Activated CD8-positive, alpha-beta memory T cell treated with anti-CD3 and anti-CD28 coated beads for 4 hours (primary cell): Measurements from ENCODE around the gene AHI1.
"Not testable (repeated sequence)": the region's sequence is repeated elsewhere in the genome, so short reads cannot be mapped to it uniquely, and the experiment has no call there.

Source experiments
- DNase-seq, 2 donors: peaks; one replicate each; pipeline ENCODE4 v3.0.0-alpha.2; 2020; ENCODE audit warnings: low read depth in 2 of 2

Gene AHI1

GRCh38 chr6:135261872-135262725 lies 235.4 kb downstream of the AHI1 start:
- no peak for DNase-seq

DNA sequence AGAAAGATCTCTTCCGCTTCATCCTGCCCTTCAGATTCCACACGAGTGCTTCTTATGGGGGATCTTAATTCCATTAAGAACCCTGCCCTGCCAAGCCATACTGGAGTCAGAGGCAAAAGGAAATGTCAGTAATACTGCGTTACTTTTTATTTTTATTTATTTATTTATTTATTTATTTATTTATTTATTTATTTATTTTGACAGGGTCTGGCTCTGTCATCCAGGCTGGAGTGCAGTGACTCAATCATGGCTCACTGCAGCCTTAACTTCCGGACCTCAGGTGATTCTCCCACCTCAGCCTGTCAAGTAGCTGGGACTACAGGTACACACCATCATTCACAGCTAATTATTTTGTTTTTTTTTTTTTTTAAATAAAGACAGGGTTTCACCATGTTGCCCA lies 236.9 kb downstream of the AHI1 start:
- no peak for DNase-seq

- no peak for DNase-seq
Observed at GRCh38 chr6:135258970-135259369, 238.6 kb downstream of the AHI1 start.

GRCh38 chr6:135257631-135258405 lies 239.7 kb downstream of the AHI1 start:
- no peak for DNase-seq

DNA sequence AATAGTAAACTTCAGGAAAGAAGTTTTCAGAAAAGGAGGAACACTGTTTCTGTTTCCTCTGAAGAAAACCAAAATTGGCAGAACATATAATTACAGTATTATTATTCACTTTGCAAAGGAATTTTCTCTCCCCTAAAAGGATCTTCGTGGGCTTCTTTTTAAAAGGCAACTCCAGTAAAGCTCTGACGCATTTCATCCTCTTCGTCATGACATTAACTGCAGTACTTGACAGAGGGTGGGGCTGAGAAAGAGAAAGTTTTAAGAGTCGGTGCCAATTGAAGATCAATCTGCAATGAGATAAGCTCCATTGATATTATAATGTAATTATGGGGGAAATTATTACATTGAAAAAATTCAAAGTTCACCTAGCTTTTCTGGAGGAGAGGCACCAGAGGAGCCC lies 240.7 kb downstream of the AHI1 start:
- no peak for DNase-seq

- DNase-seq: no peak
Observed at GRCh38 chr6:135254471-135254870, 243.1 kb downstream of the AHI1 start.

GRCh38 chr6:135251498-135252441 lies 245.8 kb downstream of the AHI1 start:
- no peak for DNase-seq

GRCh38 chr6:135250751-135251497 lies 246.6 kb downstream of the AHI1 start:
- DNase-seq: no peak

DNA sequence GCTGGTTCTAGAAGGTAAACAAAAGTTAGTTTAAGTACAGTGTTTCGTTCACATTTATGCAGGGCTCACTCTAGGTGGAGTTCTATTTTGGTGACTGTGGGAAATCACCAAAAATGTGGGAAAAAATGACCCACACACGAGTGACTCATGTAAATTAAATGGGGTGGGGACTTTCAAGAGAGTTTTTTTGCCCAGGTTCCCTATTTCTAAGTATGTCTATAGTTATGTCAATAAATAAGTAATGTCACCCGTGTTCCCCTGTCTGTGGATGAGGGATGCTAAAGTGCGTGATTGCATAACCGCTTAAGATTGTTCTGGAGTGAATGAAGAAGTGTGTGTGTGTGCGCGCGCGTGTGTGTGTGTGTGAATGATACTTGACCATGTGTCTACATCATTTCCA lies 247.3 kb downstream of the AHI1 start:
- DNase-seq: no peak

- DNase-seq: not testable (repeated sequence)
Observed at GRCh38 chr6:135246412-135247012, 251.0 kb downstream of the AHI1 start.

DNA sequence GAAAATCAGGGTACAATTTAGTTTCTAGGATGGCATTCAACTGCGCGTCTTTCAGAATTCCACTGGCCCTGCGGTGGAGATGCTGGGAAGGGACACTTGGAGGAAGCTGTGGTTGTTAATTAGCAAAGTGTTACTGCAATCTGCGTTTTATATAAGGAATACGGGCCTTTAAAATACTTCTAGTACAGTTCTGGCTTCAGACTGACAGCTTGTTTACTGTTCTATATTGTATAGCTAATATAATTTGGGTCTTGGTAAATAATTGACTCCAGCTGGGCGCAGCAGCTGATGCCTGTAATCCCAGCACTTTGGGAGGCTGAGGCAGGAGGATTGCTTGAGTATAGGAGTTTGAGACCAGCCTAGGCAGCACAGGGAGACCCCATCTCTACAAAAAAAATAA lies 252.7 kb downstream of the AHI1 start:
- DNase-seq: no peak

DNA sequence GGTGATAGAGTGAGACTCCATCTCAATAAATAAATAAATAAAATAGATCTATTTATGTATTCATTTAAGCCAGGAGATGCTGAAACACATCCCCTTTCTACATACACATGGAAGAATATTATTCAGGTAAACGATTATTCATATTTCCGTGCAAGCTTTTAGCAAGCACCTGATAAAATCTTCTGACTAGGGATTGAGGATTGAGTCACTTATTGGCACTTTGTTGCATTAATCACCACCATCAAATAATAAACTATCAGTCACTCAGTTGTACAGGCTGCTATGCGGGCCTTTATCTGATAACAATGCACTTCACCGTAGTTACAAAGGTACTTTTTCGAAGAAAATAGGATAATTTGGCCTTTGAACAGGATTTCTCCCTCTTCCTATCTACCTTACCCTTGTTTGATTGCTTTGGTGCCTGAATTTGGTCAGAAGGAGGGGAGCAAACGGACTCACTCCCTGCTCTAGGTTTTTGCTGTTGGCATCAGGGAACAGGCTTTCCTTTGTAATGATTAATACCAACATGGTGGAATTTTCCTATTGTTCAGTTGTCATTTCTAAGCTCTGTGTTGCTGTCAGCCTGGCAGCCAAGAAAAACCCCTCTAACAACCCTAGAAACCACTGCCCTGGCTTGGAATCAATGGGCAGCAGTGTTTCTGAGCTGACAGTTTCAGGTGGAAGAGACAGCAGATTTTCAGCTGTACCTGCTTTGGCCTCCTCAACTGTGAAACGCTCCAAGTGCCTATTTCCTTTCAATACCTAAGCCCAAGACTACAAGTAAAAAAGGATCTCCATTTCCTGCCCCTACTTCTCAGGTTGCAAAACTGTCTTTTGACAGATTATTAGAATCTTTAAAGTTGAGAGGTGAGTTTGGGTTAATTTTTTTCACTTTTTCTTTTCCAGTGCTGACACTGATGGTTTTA lies 253.4 kb downstream of the AHI1 start:
- no peak for DNase-seq

- no peak for DNase-seq
Observed at GRCh38 chr6:135240711-135241110, 256.8 kb downstream of the AHI1 start.

- DNase-seq: no peak
Observed at GRCh38 chr6:135236732-135237131, 260.8 kb downstream of the AHI1 start.

- DNase-seq: no peak
Observed at GRCh38 chr6:135236319-135236718, 261.2 kb downstream of the AHI1 start.

GRCh38 chr6:135235716-135236115 lies 261.8 kb downstream of the AHI1 start:
- no peak for DNase-seq

DNA sequence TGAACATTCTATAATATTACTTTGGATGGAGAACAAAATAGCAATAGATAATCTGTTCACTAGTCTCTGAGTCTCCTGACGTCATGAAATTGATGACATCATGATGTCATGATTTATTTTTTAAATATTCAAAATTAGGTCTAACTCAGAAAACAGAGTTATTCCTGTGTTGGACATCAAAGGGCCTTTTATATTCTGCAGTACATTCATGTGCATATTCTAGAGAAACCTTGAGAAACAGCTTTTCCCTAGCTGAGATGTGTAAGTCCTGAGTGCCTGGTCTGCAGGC lies 263.1 kb downstream of the AHI1 start:
- DNase-seq: no peak

GRCh38 chr6:135233686-135234491 lies 263.7 kb downstream of the AHI1 start:
- DNase-seq: no peak
